SH-SY5Y (cell line): ENCODE data around the gene FCRL6.

Experiments
- GATA2 ChIP-seq: IDR thresholded peaks from 2 replicates; pipeline ENCODE4 v1.6.1; 2011; ENCODE audit warnings: mild to moderate bottlenecking, low read depth, low read length
- GATA3 ChIP-seq: IDR thresholded peaks from 2 replicates; pipeline ENCODE4 v1.6.1; 2011; ENCODE audit warnings: low read depth, mild to moderate bottlenecking, low read length, moderate library complexity

- TF ChIP-seq GATA2, result no peak
- TF ChIP-seq GATA3, result no peak
These were observed 26.6 kb downstream of the FCRL6 start for GRCh38 chr1:159828581-159829272.
